Gastrocnemius medialis (tissue), 4 donors: Measurements from ENCODE around the gene TGDS. TPM values are rescaled to one million over a fixed set of nuclear protein-coding genes. Genes with fewer than 3 reads are reported as not detected.
"Not testable (repeated sequence)": the region's sequence is repeated elsewhere in the genome, so short reads cannot be mapped to it uniquely, and the experiment has no call there.

Experiments
- ATAC-seq, 2 donors: fragments of 150-250 bp; one replicate each; pipeline ENCODE4 v1.9.1; 2016
- DNase-seq, 2 donors: peaks; one replicate each; pipeline ENCODE4 v3.0.0-alpha.2; 2019
- H3K27ac ChIP-seq, 4 donors: fragments of 200-600 bp; sonication (generic); 1 replicate in 1 of 4; 2 replicates in 3 of 4; pipeline ENCODE4 v1.5.1; 2016 to 2018; ENCODE audit warnings: mild to moderate bottlenecking in 2 of 4, moderate library complexity in 1 of 4
- H3K27me3 ChIP-seq, 3 donors: fragments of 200-600 bp; sonication (generic) in 2 of 3; 1 replicate in 1 of 3; 2 replicates in 2 of 3; pipeline versions ENCODE4 v1.5.1 to v1.6.0; 2016 to 2019; ENCODE audit warnings: mild to moderate bottlenecking in 1 of 3, moderate library complexity in 1 of 3
- H3K36me3 ChIP-seq, 2 donors: fragments of 200-600 bp; sonication (generic) in 1 of 2; one replicate each; pipeline ENCODE4 v1.5.1; 2017 to 2018
- H3K4me1 ChIP-seq, 2 donors: fragments of 200-600 bp; sonication (generic) in 1 of 2; one replicate each; pipeline ENCODE4 v1.5.1; 2016 to 2017; ENCODE audit warnings: mild to moderate bottlenecking in 2 of 2
- H3K4me3 ChIP-seq, 4 donors: fragments of 200-600 bp; sonication (generic) in 3 of 4; 1 replicate in 1 of 4; 2 replicates in 3 of 4; pipeline ENCODE4 v1.5.1; 2016 to 2019; ENCODE audit warnings: mild to moderate bottlenecking in 2 of 4
- H3K9me3 ChIP-seq, 3 donors: fragments of 200-600 bp; sonication (generic) in 2 of 3; 1 replicate in 1 of 3; 2 replicates in 2 of 3; pipeline ENCODE4 v1.5.1; 2016 to 2019
- POLR2A ChIP-seq, 2 donors: fragments of 450-650 bp; IDR thresholded peaks; one replicate each; pipeline ENCODE4 v1.6.1; 2017; ENCODE audit warnings: antibody characterized with exemption in 2 of 2, mild to moderate bottlenecking in 2 of 2, moderate library complexity in 2 of 2
- in situ Hi-C, 4 donors: fragments of 200-750 bp; cut with MboI; loops; one replicate each; pipeline versions ENCODE4 v1.15.0 to v1.8.0; 2017; ENCODE audit warnings: low sequenced_read_pairs in 4 of 4
- intact Hi-C: fragments of 100-400 bp; cut with DNase I; formaldehyde crosslinking; loops from one replicate; pipeline ENCODE4 v1.15.1; 2023; ENCODE audit warnings: low total_unique reads
- total RNA-seq, 4 donors: library from RNA; depleted of rRNA; stranded (reverse); fragments of >200 nt; gene quantifications; one replicate each; pipeline versions ENCODE4 v1.1.0 to v1.2.3, GENCODE V29; 2016
- TF ChIP-seq, protein P1 (sequence below), 5 experiments: fragments of 450-650 bp in 3 of 5; fragments of 200-600 bp in 2 of 5; sonication (generic) in 2 of 5; IDR thresholded peaks in 4 of 5; conservative IDR thresholded peaks in 1 of 5; 1 replicate in 4 of 5; 2 replicates in 1 of 5; pipeline ENCODE4 v1.5.1; 2016 to 2019; ENCODE audit warnings: antibody characterized with exemption in 5 of 5, mild to moderate bottlenecking in 3 of 5, moderate library complexity in 3 of 5

TGDS gene, protein sequence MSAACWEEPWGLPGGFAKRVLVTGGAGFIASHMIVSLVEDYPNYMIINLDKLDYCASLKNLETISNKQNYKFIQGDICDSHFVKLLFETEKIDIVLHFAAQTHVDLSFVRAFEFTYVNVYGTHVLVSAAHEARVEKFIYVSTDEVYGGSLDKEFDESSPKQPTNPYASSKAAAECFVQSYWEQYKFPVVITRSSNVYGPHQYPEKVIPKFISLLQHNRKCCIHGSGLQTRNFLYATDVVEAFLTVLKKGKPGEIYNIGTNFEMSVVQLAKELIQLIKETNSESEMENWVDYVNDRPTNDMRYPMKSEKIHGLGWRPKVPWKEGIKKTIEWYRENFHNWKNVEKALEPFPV
- 1 to 10 TPM; 2.9 to 6.0 (median 4.0) TPM for total RNA-seq

DNA sequence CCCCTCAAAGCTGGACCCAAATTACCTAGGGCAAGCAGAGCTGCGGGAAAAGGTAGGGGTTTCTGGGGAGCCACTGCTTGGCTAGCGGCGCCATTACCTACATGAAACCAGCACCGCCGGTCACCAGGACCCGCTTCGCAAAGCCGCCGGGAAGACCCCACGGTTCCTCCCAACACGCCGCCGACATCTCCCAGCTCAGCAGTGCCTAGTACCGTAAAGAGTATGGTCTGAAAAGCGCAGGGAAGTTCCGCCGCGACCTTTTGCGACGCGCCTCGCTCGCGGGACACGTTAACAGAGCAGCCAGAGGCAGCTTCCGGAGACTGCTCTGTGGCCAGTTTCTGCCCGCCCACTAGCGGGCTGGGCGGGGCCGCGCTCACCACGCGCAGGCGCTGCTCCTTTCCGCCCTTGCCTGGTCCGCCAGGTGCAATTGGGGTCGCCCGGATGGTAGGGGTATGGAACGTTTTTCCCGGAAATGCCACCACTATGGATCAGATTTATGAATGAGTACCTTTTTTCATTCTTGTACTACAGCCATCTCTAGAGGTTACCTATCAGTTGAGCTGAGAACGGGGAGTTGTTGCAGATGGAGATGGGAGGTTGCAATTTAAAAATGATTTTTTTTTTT is at the start of gene TGDS:
Gene TGDS (minus strand): TSS at position 203 of the 625 bp plus-strand sequence. CDS start 16 bp downstream, at position 187.
- in situ Hi-C loops, result no loop called here
- H3K27me3 ChIP-seq, result no peaks in the 10 kb centered on the region
- H3K4me1 ChIP-seq, result peaks cover 22 to 24% of the 10 kb centered on the region in 2 donors
- intact Hi-C loops, result loop anchor here (2.0 kb wide), 1 partner anchor 47 kb away; no protein-coding TSS in a partner anchor
- no peaks in the 10 kb centered on the region for H3K9me3 ChIP-seq
- TF ChIP-seq, protein P1, sequence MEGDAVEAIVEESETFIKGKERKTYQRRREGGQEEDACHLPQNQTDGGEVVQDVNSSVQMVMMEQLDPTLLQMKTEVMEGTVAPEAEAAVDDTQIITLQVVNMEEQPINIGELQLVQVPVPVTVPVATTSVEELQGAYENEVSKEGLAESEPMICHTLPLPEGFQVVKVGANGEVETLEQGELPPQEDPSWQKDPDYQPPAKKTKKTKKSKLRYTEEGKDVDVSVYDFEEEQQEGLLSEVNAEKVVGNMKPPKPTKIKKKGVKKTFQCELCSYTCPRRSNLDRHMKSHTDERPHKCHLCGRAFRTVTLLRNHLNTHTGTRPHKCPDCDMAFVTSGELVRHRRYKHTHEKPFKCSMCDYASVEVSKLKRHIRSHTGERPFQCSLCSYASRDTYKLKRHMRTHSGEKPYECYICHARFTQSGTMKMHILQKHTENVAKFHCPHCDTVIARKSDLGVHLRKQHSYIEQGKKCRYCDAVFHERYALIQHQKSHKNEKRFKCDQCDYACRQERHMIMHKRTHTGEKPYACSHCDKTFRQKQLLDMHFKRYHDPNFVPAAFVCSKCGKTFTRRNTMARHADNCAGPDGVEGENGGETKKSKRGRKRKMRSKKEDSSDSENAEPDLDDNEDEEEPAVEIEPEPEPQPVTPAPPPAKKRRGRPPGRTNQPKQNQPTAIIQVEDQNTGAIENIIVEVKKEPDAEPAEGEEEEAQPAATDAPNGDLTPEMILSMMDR (IDR thresholded peaks at IDR 0.05 in 4 of 5, conservative IDR thresholded peaks at IDR 0.05 in 1 of 5), result peak in 2 of 5 experiments; percentile 39 to 42
- TF ChIP-seq POLR2A (IDR thresholded peaks at IDR 0.05), result peak; percentile 75 to 76
- DNase-seq (peak; percentile 74 to 91), ATAC-seq (peak; percentile 99 to 100)
- peak within 1 kb of the TSS; percentile 77 to 86 (median 78) for H3K27ac ChIP-seq
- H3K4me3 ChIP-seq, result peak within 1 kb of the TSS; percentile 69 to 91 (median 83)
- peaks cover 0 to 18% of the 10 kb centered on the region in 2 donors for H3K36me3 ChIP-seq

DNA sequence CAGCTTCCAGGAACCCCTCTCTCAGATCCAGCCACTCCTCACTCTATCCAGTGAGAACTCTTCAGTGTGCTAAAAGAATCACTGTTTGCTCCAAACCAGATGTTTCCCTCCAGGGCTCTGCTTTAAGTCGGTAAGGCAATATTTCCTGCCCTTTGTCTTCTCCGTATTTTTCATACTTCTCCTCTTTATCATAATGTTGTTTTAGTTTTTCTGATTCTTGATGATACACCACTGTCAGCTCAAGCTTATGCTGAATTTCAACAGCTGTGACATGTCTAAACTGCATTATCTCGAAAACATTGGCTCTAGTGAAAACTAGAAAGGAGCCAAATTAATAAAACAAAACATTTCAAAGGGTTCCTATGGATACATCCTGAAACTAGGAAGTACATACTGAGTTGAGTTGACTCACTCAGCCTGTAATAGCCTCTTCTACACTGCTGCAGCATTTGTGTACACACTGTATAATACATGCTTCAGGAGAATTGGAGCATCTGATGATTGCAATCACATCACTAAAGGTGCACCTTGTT is 45.5 kb upstream of the TGDS start:
- intact Hi-C loops, result no loop called here
- TF ChIP-seq, protein P1 (IDR thresholded peaks at IDR 0.05 in 4 of 5, conservative IDR thresholded peaks at IDR 0.05 in 1 of 5), result no peak
- TF ChIP-seq POLR2A (IDR thresholded peaks at IDR 0.05), result no peak
- no peak overlapping the region for H3K27ac ChIP-seq

DNA sequence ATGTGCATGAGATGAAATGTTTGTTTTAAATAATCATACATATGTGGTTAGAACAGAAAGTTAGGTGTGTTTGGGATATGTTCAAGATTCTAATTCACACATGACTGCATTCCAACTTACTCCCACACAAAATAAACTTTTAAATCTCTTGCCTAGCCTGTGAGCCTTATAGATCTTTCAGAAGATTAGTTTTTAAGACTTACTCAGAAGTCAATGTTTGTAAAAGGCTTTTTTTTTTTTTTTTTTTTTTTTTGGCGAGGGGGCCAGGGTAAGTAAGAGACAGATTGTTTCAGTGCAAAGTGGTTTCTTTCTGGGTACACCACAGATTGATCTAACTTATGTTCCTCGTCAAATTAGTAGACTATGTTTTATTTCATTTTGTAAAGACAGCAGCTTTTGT is 44.8 kb upstream of the TGDS start:
- Histone ChIP-seq H3K9me3 (peaks cover 0 to 5% (median 0%) of the 10 kb centered on the region in 3 donors), H3K27ac (no peak overlapping the region), H3K36me3 (no peaks in the 10 kb centered on the region), H3K27me3 (no peaks in the 10 kb centered on the region), H3K4me1 (no peaks in the 10 kb centered on the region), H3K4me3 (no peak overlapping the region)
- DNase-seq (no peak), ATAC-seq (no peak)
- no peak for TF ChIP-seq POLR2A (IDR thresholded peaks at IDR 0.05)
- TF ChIP-seq, protein P1 (IDR thresholded peaks at IDR 0.05 in 4 of 5, conservative IDR thresholded peaks at IDR 0.05 in 1 of 5), result no peak
- intact Hi-C loops, result no loop called here
- in situ Hi-C loops, result no loop called here

More for the DNA sequence above, 45.5 kb upstream of the TGDS start:
- no peaks in the 10 kb centered on the region for H3K36me3 ChIP-seq
- no peak overlapping the region for H3K4me3 ChIP-seq
- H3K27me3 ChIP-seq, result no peaks in the 10 kb centered on the region
- DNase-seq, result no peak
- in situ Hi-C loops, result no loop called here
- ATAC-seq, result no peak
- H3K4me1 ChIP-seq, result no peaks in the 10 kb centered on the region
- H3K9me3 ChIP-seq, result peaks cover 0 to 5% (median 0%) of the 10 kb centered on the region in 3 donors

DNA sequence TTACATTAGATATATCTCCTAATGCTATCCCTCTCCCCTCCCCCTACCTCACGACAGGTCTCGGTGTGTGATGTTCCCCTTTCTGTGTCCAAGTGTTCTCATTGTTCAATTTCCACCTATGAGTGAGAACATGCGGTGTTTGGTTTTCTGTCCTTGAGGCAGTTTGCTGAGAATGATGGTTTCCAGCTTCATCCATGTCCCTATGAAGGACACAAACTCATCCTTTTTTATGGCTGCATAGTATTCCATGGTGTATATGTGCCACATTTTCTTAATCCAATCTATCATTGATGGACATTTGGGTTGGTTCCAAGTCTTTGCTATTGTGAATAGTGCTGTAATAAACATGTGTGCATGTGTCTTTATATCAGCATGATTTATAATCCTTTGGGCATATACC is 41.7 kb upstream of the TGDS start:
- intact Hi-C loops, H3K4me1 ChIP-seq, DNase-seq, H3K9me3 ChIP-seq, ATAC-seq, in situ Hi-C loops, H3K27me3 ChIP-seq, H3K36me3 ChIP-seq, H3K4me3 ChIP-seq, H3K27ac ChIP-seq: not testable (repeated sequence)
